A549 (cell line): ENCODE measurements around the gene JAG2.

ENCODE experiments used
- CTCF ChIP-seq: fragments of >200 bp; sonication (Bioruptor Twin); formaldehyde crosslinking; IDR thresholded peaks from 3 replicates; pipeline ENCODE4 v1.5.1; 2016
- NPAS2 ChIP-seq: fragments of 250-450 bp; sonication (Bioruptor Pico); IDR thresholded peaks from 2 replicates; pipeline ENCODE4 v1.8.0; 2022; ENCODE audit warnings: mild to moderate bottlenecking, moderate library complexity, borderline replicate concordance
- POLR2A ChIP-seq: IDR thresholded peaks from 2 replicates; pipeline ENCODE4 v1.6.1; 2012; ENCODE audit warnings: mild to moderate bottlenecking, low read length
- RCOR1 ChIP-seq: fragments of 150-350 bp; IDR thresholded peaks from 2 replicates; pipeline ENCODE4 v1.6.1; 2014; ENCODE audit warnings: antibody characterized with exemption, low read length, low read depth
- SMC3 ChIP-seq: fragments of >200 bp; sonication (Bioruptor Twin); formaldehyde crosslinking; IDR thresholded peaks from 3 replicates; pipeline ENCODE4 v1.6.1; 2018; ENCODE audit warnings: inconsistent platforms

- no peak for TF ChIP-seq CTCF
- TF ChIP-seq POLR2A: no peak
- TF ChIP-seq RCOR1: no peak
- TF ChIP-seq SMC3: no peak
- TF ChIP-seq NPAS2 (CRISPR knock-in tag): no peak
These were observed 33.4 kb upstream of the JAG2 start for GRCh38 chr14:105201925-105202513.
